SK-MEL-5 (cell line): ENCODE results near the gene ZNF883. TPM values are rescaled to one million over a fixed set of nuclear protein-coding genes. Genes with fewer than 3 reads are reported as not detected.
"Not testable (repeated sequence)": the region's sequence is repeated elsewhere in the genome, so short reads cannot be mapped to it uniquely, and the experiment has no call there.

Source experiments
- DNase-seq: peaks from one replicate; pipeline ENCODE4 v3.0.0-alpha.2; 2016; ENCODE audit warnings: low read depth, low spot score
- in situ Hi-C: cut with HindIII; loops from 2 replicates; pipeline ENCODE4 v1.10.0; 2016; ENCODE audit warnings: low sequenced_read_pairs, high pct_unique_total_duplicates, low pct_unique_long_range_greater_than_20kb
- polyA plus RNA-seq, 2 experiments: library from polyadenylated mRNA; depleted of rRNA; stranded (reverse); fragments of >200 nt; gene quantifications; 2 replicates each; pipeline ENCODE4 v1.2.3, GENCODE V29; 2015
- total RNA-seq: library from RNA; depleted of rRNA; stranded (reverse); fragments of >200 nt; shearing (Covaris generic); gene quantifications from 2 replicates; pipeline ENCODE4 v1.2.3, GENCODE V29; 2014; rRNA removed

ZNF883 gene
- 0.13 and 0.69 TPM in 2 replicates for total RNA-seq
- 0.15 and 0.27 TPM in 2 replicates for polyA plus RNA-seq (2015; cell fraction: cytosol; rRNA removed)
- 0.21 and 3.9 TPM in 2 replicates for polyA plus RNA-seq (2015; cell fraction: nucleus; rRNA removed)

DNA sequence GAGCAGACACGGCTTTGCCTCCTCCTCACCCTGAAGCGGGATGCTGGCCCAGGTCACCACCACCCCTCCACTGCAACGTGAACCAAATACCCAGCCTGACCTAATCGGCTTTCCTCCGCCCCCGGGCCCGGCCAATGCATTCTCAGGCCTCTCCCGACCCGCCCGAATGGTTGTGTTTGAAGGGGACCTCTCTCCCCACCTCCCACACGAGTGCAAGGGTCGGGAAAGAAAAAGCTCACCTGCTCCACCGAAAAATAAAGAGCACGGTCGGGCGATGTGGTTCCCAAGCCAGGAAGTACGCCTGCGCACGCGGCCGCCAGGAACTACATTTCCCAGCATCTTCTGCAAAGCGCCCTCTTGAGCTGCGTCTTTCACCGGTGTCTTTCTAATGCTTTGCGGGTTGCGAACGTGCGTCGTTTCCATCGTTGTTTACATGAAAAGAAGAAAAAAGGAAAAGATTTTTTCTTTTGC, at the start of gene ZNF883:
ZNF883 (minus strand) TSS at position 282 of the 471 bp plus-strand sequence.
- DNase-seq = peak; percentile 38
- in situ Hi-C loops = no loop called here

DNA sequence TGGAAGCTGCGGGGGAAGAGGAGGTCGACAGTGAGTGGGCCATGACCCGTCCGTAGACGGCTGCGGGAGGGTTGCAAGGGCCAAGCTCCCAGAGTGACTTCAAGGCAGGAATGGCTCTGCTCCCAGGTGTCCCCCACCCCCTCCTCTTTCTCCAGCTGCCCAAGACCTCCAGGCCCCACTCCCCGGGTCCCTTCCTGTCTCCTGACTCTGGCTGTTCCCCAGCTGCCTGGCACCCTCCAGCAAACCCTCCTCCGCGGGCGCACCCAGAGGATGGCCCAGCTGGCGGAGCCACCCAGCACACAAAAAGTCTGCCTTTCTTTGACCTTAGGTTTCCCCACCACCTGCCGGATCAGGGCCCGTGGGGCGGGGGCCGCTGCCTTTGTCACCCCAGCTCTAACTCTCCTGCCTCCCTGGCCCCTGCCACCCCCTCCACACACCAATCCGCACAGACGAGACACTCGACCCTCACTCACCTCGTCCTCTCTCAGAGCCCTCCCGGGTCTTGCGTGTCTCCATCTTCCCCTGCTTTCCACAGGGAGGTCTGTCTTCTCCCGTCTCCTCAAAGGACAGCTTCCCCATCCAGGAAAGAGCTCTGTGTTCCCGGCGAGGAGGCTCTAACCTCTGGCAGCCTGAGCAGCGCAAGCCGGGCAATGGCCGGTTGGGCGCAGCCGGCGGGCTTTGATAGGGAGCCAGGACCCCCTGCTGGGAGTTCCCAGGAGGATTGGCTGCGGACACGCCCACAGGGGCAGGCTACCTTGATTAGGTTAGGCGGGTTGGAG, 49.3 kb upstream of the ZNF883 start:
- in situ Hi-C loops, DNase-seq: not testable (repeated sequence)

DNA sequence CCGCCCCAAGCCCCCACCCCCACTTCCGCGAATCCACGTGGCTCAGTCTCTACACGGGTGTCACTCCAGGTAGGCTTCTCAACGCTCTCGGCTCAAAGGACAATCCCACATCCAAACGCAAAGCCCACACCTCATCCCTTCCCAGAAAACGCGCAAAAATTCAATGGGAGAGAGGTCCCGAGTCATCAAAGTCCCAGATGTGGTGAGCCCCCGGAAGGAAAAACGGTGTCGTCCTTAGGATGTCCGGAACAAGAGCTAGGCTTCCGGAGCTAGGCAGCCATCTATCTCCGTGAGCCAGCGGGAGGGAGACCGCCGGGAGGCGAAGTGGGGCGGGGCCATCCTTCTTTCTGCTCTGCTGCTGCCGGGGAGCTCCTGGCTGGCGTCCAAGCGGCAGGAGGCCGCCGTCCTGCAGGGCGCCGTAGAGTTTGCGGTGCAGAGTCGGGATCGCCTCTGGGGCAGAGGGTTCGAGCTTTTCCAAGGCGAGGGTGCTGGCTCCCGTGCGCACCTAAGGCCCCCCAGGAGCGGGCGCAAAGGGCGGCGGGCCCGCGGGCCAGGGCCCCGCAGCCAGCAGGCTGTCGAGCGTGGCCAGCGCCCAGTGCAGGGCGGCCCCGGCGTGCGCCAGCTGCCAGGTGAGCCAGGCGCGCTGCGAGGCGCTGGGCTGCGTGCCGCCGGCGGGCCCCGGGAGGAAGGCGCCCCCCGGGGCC, 47.7 kb upstream of the ZNF883 start:
- in situ Hi-C loops, DNase-seq: not testable (repeated sequence)

DNA sequence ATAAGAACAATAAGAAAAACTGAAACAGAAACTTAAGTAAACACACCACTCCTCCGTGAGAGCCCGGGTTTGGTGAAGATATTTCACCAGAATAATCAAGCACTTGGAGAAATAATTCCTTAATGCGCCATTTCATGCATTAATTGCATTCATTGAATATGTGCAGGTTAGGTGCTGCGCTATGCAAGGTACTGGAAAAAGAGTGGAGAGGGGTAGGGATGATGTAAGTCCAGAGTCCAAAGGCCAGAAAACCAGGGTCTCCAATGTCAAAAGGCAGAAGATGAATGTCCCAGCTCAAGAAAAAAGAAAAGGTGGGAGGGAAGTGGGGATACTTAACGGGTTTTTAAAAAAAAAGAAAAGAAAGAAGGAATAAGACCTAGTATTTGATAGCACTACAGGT, 45.2 kb upstream of the ZNF883 start:
- DNase-seq = no peak
- in situ Hi-C loops = no loop called here

DNA sequence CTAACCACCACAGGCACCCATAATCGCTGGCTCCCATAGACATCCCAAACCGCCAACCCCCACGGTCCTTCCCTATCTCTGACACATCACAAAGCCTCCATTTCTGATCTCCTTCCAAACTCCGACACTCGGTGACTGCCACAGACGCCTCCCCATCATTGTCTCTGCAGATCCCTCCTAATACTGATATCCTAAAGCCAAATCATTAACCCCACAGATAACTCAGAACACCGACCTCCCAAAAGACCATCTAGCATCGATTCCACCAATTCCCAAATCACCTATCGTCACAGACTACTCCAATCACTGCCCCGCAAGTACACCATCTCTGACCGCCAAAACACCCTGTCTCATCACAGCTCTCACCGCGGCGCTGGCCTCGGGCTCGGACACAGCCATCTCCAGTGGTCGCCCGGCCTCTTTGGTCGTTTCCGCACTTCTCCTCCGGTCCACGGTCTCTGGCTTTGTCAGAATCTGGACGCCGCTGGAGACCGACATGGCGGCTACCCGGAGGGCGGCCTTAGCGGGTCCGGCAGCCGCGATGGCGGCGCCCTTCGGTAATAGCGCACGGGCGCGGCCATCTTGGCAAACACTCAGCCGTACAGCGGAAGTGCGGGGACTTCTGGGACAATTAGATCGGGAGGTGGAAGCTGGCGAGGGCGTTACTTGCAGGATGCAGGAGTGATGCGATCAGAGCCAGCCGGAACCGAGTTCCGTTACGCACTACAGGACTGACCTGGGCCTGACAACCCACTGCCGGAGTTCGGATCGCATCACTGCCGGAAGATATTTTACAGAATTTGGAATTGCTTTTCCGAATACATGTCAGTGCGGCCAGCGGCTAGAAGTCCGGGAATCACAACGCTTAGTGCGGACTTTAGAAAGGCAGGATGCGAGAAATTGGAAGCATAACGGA, 44.5 kb upstream of the ZNF883 start, which contains the start of gene ZFP37:
ZFP37 (minus strand) TSS at position 534 of the 916 bp plus-strand sequence; CDS start at position 498, 36 bp downstream.
- peak; percentile 94 for DNase-seq
- in situ Hi-C loops = no loop called here

DNA sequence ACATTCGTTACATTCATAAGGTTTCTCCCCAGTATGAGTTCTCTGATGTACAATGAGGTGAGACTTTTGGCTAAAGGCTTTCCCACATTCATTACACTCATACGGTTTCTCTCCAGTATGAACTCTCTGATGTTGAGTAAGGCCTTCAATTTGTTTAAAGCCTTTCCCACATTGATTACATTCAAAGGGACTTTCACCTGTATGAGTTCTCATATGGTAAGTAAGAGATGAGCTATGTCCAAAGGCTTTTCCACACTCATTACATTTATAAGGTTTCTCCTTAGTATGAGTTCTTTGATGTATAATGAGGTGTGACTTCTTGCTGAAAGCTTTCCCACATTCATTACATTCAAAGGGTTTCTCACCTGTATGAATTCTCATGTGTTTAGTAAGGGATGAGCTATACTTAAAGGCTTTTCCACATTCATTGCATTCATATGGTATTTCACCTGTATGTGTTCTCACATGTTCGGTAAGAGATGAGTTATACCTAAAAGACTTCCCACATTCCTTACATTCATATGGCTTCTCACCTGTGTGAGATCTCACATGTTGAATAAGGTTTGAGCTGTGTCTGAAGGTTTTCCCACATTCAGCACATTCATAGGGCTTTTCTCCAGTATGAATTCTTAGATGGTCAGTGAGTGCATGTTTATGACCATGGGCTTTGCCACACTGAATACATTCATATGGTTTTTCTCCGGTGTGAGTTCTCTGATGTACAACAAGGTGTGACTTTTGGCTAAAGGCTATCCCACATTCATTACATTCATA, 31.1 kb upstream of the ZNF883 start:
- in situ Hi-C loops = no loop called here
- no peak for DNase-seq

DNA sequence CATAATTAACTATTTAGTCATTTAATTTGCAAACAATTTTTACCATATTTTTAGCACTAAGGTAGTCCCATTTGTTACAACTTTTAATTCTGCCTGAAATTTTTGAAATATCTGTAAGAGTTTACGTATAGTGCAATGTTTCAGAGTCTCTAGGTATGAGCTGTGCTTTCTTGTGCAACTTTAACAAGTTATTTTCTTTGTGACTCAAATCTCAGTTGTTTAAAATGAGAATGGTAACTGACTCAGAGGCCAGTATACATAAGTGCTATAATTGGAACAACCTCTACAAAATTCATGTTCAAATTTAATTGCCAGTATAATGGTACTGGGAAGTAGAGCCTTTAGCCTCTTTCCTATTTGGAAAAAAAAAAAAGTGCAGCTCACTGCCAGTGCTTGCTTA, 14.2 kb upstream of the ZNF883 start:
- in situ Hi-C loops = no loop called here
- no peak for DNase-seq

DNA sequence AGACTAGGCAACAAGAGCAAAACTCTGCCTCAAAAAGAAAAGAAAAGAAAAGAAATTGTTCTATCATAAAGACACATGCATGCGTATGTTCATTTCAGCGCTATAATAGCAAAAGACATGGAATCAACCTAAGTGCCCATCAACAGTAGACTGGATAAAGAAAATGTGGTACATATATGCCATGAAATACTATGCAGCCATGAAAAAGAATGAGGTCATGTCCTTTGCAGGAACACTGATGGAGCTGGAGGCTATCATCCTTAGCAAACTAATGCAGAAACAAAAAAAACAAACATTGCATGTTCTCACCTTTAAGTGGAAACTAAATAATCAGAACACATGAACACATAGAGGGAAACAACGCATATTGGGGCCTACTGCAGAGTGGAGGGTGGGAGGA, 6.3 kb upstream of the ZNF883 start:
- DNase-seq = no peak
- in situ Hi-C loops = no loop called here

DNA sequence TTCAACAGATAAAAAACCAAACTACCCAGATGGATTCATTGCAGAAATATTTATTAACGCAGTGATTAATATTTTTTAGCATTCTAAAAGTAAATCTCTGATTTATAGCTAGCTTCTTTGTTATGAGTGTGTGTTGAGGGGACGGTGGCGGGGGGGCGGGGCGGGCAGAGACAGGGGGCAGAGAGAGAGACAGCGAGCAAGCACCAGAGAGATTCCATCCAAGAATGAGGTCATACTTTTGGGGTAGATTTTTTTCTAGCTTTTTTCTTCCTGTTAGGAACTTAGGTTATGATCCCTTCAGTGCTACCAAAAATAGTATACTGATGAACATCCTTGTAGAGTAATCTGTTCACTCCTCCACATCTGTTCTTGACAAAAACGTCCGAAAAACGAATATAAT, 500 bp upstream of the ZNF883 start:
- DNase-seq = no peak

DNA sequence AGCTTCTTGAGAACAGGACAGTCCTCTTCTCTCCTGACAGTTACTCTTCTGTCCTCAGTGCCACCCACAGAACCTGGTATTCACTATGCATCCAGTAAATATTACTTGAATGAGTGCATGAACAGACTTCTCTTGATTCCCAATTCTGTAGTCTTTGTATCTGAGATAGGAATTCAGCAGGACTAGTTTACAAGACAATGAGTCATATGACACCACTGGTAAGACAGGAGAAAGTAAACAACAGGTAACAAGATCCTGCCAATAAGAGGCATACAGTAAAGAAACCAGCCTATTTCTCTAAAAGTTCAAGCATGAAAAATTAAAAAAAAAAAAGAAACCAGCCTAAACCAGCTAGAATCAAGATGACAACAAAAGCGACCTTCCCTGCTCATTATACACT, 6.2 kb downstream of the ZNF883 start:
- in situ Hi-C loops = no loop called here
- DNase-seq = no peak

More for the DNA sequence above, 500 bp upstream of the ZNF883 start:
- in situ Hi-C loops = no loop called here

DNA sequence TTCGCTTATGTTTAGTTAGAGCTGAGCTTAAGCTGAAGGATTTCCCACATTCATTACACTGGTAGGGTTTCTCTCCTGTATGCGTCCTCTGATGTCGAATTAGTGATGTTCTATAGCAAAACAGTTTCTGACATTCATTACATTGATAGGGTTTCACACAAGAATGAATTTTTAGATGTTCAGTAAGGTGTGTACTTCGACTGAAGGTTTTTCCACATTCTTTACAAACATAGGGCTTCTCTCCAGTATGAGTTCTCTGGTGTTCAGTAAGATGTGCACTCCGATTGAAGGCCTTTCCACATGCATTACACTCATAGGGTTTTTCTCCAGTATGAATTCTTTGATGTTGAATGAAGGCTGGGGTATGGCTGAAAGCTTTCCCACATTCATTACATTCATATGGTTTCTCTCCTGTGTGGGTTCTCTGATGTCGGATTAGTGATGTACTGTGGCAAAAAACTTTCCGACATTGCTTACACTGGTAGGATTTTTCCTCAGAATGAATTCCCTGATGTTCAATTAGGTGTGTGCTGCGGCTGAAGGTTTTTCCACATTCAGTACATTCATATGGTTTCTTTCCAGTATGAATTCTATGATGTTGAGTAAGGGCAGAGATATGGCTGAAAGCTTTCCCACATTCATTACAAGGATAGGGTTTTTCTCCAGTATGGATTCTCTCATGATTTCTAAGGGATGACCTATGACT, 14.6 kb downstream of the ZNF883 start:
- in situ Hi-C loops = no loop called here
- DNase-seq = no peak

DNA sequence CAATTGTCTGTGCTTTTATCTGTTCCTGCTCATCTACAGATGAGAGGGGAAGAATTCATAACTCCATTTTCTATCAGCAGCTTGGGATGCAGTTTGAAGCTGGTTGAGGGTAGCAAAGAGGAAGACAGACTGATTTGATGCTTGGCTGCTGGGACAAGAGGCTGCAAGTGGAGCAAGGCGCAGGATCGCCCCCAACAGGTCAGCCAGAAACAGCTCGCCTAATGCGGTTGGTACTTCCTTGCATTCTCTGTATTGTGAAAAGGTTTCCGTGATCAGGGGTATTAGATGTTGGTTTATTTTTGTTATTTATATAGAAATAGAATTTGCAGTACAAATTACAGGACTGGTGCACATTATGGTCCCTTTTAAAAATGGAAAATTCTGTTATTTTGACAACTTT, 40.6 kb downstream of the ZNF883 start:
- in situ Hi-C loops = no loop called here
- peak; percentile 25 for DNase-seq

DNA sequence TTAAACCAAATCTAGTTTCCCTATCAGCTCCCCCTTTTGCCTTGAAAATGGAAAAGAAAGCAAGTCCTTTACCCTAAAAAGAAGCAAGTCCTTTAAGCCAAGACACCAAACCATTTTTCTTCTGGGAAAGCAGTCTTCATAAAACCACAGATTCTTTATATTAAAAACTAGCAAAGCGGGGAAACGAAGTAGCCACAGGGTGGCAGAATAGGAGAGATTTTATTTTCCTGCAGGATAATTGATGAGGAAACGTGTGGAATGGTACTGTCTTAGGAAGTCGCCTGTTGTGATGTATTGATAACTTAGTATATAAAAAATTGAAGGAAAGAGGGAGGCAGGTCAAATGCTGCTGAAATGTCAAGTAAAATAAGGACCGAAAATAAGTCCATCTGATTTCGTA, 41.1 kb downstream of the ZNF883 start:
- in situ Hi-C loops = no loop called here
- peak; percentile 33 for DNase-seq

DNA sequence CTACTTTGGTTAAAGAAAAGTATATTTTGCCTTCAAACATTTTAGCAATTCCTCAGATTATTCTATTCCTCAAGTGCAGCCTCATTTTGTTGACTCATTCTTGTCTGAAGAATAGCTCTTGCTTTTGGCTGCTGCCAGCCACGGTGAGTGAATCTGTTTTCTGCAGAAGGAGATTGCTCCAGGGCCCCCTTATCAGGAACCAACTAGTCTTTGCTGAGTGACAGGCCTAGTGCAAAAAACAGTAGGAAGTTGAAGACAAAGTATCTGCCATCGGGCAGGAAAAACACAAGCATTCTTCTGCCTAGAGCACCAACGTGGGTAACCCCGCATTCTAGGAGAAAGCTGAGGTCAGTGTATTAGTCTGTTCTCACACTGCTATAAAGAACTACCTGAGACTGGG, 42.3 kb downstream of the ZNF883 start:
- in situ Hi-C loops = no loop called here
- no peak for DNase-seq

DNA sequence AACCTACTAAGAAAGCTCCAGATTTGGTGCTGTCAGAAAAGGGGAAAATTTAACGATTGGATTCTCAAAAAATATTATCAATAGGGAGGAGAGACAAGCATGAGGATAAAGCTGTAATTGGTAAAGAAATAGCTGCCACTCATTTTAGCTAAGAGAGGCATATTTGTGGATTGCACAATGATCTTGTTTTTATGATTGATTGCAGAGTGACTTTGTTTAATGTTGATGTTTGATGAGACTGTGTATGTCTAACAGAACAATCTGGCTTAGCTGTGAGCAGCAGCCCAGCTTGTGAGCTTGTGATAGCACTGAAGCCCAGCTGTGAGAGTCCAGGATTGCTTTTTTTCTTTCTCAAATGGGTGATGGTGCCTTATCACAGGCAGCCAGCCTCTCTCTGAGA, 56.4 kb downstream of the ZNF883 start:
- in situ Hi-C loops = no loop called here
- no peak for DNase-seq

DNA sequence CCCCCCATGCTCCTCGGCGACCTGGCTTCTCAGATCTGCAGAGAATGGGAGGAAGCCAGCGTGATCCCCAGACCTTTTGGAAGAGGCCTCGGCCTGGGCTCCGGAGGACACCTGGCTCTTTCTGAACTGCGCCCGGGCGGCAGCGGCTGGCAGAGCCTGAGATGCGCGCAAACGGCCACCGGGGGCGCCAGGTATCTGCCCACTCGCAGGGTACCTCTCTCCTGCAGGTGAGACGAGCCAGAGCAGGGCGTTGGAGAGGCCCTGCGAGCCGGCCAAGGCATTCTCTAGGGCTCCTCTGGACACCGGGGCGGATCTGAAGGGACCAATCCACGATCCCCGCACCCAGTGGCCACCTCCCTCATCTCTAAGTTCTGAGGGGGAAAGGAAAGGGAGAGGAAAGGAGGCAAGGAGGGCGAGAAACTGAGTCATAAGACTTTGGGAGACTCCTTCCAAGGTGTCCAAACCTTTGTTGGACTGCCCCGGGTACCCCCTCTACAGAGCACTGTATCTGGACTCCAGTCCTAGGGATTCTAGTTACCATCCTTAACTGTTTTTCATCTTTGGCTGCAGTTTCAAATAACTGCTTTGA, 66.3 kb downstream of the ZNF883 start:
- in situ Hi-C loops = no loop called here
- DNase-seq = no peak
